ENCODE results near the gene CENPO. TPM values are rescaled to one million over a fixed set of nuclear protein-coding genes. Genes with fewer than 3 reads are reported as not detected.

The CENPO gene
- total RNA-seq, 1 donor from 2014 or later = 17.5 TPM

- no peaks in the 10 kb centered on the region for H3K9me3 ChIP-seq (ENCODE audit: insufficient read depth, low read depth, low read length)
- no peak for FAIRE-seq
These were observed 77.2 kb downstream of the CENPO start for GRCh38 chr2:24870440-24870839.

GRCh38 chr2:24870891-24871705 lies 77.9 kb downstream of the CENPO start:
- Histone ChIP-seq H3K36me3 (ENCODE audit: insufficient read depth, low read length) (no peaks in the 10 kb centered on the region), H3K4me3 (ENCODE audit: insufficient read depth, low read depth, low read length) (no peak overlapping the region), H3K79me2 (ENCODE audit: insufficient read depth, low read length) (no peaks in the 10 kb centered on the region), H3K27ac (ENCODE audit: low read depth, low read length) (no peak overlapping the region), H3K4me2 (ENCODE audit: low read length) (no peak overlapping the region), H2AFZ (ENCODE audit: low read depth, low read length) (no peak overlapping the region), H4K20me1 (ENCODE audit: insufficient read depth, low read length) (peaks cover 22% of the 10 kb centered on the region), H3K27me3 (ENCODE audit: insufficient read depth, low read length) (no peaks in the 10 kb centered on the region), H3K4me1 (ENCODE audit: insufficient read depth, low read length) (no peaks in the 10 kb centered on the region), H3K9ac (ENCODE audit: low read length) (no peak overlapping the region), H3K9me3 (ENCODE audit: insufficient read depth, low read depth, low read length) (no peaks in the 10 kb centered on the region)
- no peak for FAIRE-seq
- no peak for DNase-seq (ENCODE audit: low read depth)
- Mint-ChIP-seq H3K9me3 (ENCODE audit: unreplicated experiment) (no peaks in the 10 kb centered on the region), H3K27ac (ENCODE audit: unreplicated experiment) (no peak overlapping the region), H3K27me3 (ENCODE audit: low read depth, unreplicated experiment) (no peaks in the 10 kb centered on the region), H3K4me3 (ENCODE audit: unreplicated experiment) (no peak overlapping the region), H3K36me3 (ENCODE audit: low read depth, unreplicated experiment) (peaks cover 2% of the 10 kb centered on the region), H3K4me1 (ENCODE audit: low read depth, unreplicated experiment) (peaks cover 8% of the 10 kb centered on the region)
- TF ChIP-seq EZH2 (IDR thresholded peaks at IDR 0.05; ENCODE audit: insufficient read depth, low read length) = no peak
- no peak for TF ChIP-seq CTCF (IDR thresholded peaks at IDR 0.05; ENCODE audit: insufficient read depth, low read depth, low read length)

More at GRCh38 chr2:24870440-24870839, 77.2 kb downstream of the CENPO start:
- H3K4me3 ChIP-seq (ENCODE audit: insufficient read depth, low read depth, low read length) = no peak overlapping the region
- no peaks in the 10 kb centered on the region for H3K27me3 Mint-ChIP-seq (ENCODE audit: low read depth, unreplicated experiment)
- no peak for TF ChIP-seq EZH2 (IDR thresholded peaks at IDR 0.05; ENCODE audit: insufficient read depth, low read length)
- TF ChIP-seq CTCF (IDR thresholded peaks at IDR 0.05; ENCODE audit: insufficient read depth, low read depth, low read length) = no peak
- H3K4me2 ChIP-seq (ENCODE audit: low read length) = no peak overlapping the region
- peaks cover 2% of the 10 kb centered on the region for H3K36me3 Mint-ChIP-seq (ENCODE audit: low read depth, unreplicated experiment)
- H3K79me2 ChIP-seq (ENCODE audit: insufficient read depth, low read length) = no peaks in the 10 kb centered on the region
- H4K20me1 ChIP-seq (ENCODE audit: insufficient read depth, low read length) = peaks cover 16% of the 10 kb centered on the region
- no peak overlapping the region for H3K27ac Mint-ChIP-seq (ENCODE audit: unreplicated experiment)
- no peaks in the 10 kb centered on the region for H3K9me3 Mint-ChIP-seq (ENCODE audit: unreplicated experiment)
- no peaks in the 10 kb centered on the region for H3K4me1 ChIP-seq (ENCODE audit: insufficient read depth, low read length)
- no peak overlapping the region for H3K4me3 Mint-ChIP-seq (ENCODE audit: unreplicated experiment)
- H3K27ac ChIP-seq (ENCODE audit: low read depth, low read length) = no peak overlapping the region
- no peaks in the 10 kb centered on the region for H3K36me3 ChIP-seq (ENCODE audit: insufficient read depth, low read length)
- H3K9ac ChIP-seq (ENCODE audit: low read length) = no peak overlapping the region
- H3K27me3 ChIP-seq (ENCODE audit: insufficient read depth, low read length) = no peaks in the 10 kb centered on the region
- peaks cover 8% of the 10 kb centered on the region for H3K4me1 Mint-ChIP-seq (ENCODE audit: low read depth, unreplicated experiment)
- no peak for DNase-seq (ENCODE audit: low read depth)
- H2AFZ ChIP-seq (ENCODE audit: low read depth, low read length) = no peak overlapping the region

- TF ChIP-seq CTCF (IDR thresholded peaks at IDR 0.05; ENCODE audit: insufficient read depth, low read depth, low read length) = no peak
- no peak for TF ChIP-seq EZH2 (IDR thresholded peaks at IDR 0.05; ENCODE audit: insufficient read depth, low read length)
- H3K4me1 ChIP-seq (ENCODE audit: insufficient read depth, low read length) = no peaks in the 10 kb centered on the region
- Mint-ChIP-seq H3K4me1 (ENCODE audit: low read depth, unreplicated experiment) (peaks cover 8% of the 10 kb centered on the region), H3K27me3 (ENCODE audit: low read depth, unreplicated experiment) (peaks cover 2% of the 10 kb centered on the region), H3K27ac (ENCODE audit: unreplicated experiment) (no peak overlapping the region), H3K36me3 (ENCODE audit: low read depth, unreplicated experiment) (peaks cover 2% of the 10 kb centered on the region), H3K4me3 (ENCODE audit: unreplicated experiment) (no peak overlapping the region), H3K9me3 (ENCODE audit: unreplicated experiment) (no peaks in the 10 kb centered on the region)
- no peak overlapping the region for H2AFZ ChIP-seq (ENCODE audit: low read depth, low read length)
- no peak for FAIRE-seq
- DNase-seq (ENCODE audit: low read depth) = no peak
- peaks cover 30% of the 10 kb centered on the region for H4K20me1 ChIP-seq (ENCODE audit: insufficient read depth, low read length)
- no peaks in the 10 kb centered on the region for H3K79me2 ChIP-seq (ENCODE audit: insufficient read depth, low read length)
- H3K27ac ChIP-seq (ENCODE audit: low read depth, low read length) = no peak overlapping the region
- H3K36me3 ChIP-seq (ENCODE audit: insufficient read depth, low read length) = no peaks in the 10 kb centered on the region
- no peak overlapping the region for H3K9ac ChIP-seq (ENCODE audit: low read length)
- no peaks in the 10 kb centered on the region for H3K27me3 ChIP-seq (ENCODE audit: insufficient read depth, low read length)
- H3K9me3 ChIP-seq (ENCODE audit: insufficient read depth, low read depth, low read length) = no peaks in the 10 kb centered on the region
- no peak overlapping the region for H3K4me3 ChIP-seq (ENCODE audit: insufficient read depth, low read depth, low read length)
- H3K4me2 ChIP-seq (ENCODE audit: low read length) = no peak overlapping the region
These were observed 78.7 kb downstream of the CENPO start for GRCh38 chr2:24871852-24872333.
